T-helper 1 cell (primary cell): ENCODE results near the gene SPATA6L.

Experiments
- DNase-seq, 5 donors: peaks; one replicate each; pipeline ENCODE4 v3.0.0-alpha.2; 2012 to 2020

Gene SPATA6L

DNA sequence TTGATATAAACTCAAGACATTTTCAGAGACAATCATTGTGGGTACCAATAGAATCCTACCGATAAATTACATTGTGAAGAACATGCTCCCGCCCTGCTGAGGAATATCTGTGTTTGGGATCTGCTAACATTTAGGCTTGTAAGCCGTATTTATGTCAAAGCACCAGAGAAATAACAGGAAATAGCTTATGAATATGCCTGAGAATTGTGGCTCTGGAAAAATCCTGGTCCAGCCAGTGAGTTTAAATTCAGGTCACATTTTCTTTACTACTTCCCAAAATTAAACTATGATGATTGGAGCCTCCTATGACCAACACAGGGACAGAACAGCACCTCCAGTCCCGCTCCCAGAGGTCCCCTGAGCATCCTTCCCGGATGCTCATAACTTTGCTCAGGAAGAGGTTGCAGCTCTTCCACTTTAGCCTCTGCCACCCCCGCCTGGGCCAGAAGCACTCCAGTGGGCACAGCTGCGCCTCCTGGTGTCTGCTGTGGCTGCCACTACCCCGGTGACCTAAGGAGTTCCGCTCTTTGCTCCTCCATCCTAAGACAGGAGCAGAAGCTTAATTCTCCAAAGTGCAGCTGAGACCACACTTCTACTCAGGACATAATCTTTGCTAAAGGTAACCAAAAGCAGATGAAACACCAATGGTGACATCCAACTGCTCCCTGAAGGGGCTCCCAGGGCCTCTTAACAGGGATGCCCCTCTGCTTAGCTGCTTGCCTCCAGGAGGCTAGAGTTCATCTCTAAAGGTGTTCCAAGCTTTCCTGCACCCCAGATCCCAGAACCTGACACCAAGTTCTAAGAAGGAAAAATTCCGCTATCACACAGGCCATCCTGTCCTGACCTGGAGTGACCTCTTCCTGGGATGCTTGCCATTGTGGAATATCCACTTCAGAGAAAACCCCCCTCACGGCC is 117.2 kb downstream of the SPATA6L start:
- DNase-seq, result no peak
